ENCODE results near the gene UTF1. TPM values are rescaled to one million over a fixed set of nuclear protein-coding genes. Genes with fewer than 3 reads are reported as not detected.

Gene UTF1
- polyA plus RNA-seq, 1 donor from 2014 or later, result not detected

- H3K9me3 ChIP-seq (ENCODE audit: low read length), result no peaks in the 10 kb centered on the region
- no peak for TF ChIP-seq SMC3 (conservative IDR thresholded peaks at IDR 0.05; ENCODE audit: poor library complexity)
- TF ChIP-seq REST (IDR thresholded peaks at IDR 0.05; ENCODE audit: borderline replicate concordance), result no peak
- no peaks in the 10 kb centered on the region for H3K79me2 ChIP-seq (replicated peaks; ENCODE audit: insufficient read depth, low read length)
- H3K4me2 ChIP-seq (ENCODE audit: low read length), result no peak overlapping the region
- H3K36me3 ChIP-seq (ENCODE audit: insufficient read depth, low read length), result no peaks in the 10 kb centered on the region
- H3K9me2 ChIP-seq (ENCODE audit: insufficient read depth, low read length), result no peaks in the 10 kb centered on the region
- H3K9ac ChIP-seq (ENCODE audit: low read length), result no peak overlapping the region
- H2AFZ ChIP-seq (ENCODE audit: low read depth, low read length), result no peak overlapping the region
- H3K4me3 ChIP-seq (ENCODE audit: low read length), result no peak overlapping the region
- no peak overlapping the region for H3K27ac ChIP-seq (ENCODE audit: low read length)
- H4K20me1 ChIP-seq (ENCODE audit: insufficient read depth), result no peaks in the 10 kb centered on the region
- H3F3A ChIP-seq (ENCODE audit: insufficient read depth, low read length, poor library complexity, severe bottlenecking), result no peaks in the 10 kb centered on the region
- no peaks in the 10 kb centered on the region for H3K27me3 ChIP-seq (ENCODE audit: insufficient read depth, low read depth, low read length)
These were observed 43.5 kb upstream of the UTF1 start for GRCh38 chr10:133186416-133187090.

GRCh38 chr10:133187091-133187905 lies 42.7 kb upstream of the UTF1 start:
- H3K9me3 ChIP-seq (ENCODE audit: low read length), result no peaks in the 10 kb centered on the region
- no peaks in the 10 kb centered on the region for H4K20me1 ChIP-seq (ENCODE audit: insufficient read depth)
- no peak overlapping the region for H3K9ac ChIP-seq (ENCODE audit: low read length)
- no peak overlapping the region for H3K4me3 ChIP-seq (ENCODE audit: low read length)
- TF ChIP-seq MXI1 (conservative IDR thresholded peaks at IDR 0.05; ENCODE audit: poor library complexity, severe bottlenecking) (no peak), POLR2AphosphoS5 (IDR thresholded peaks at IDR 0.05) (no peak), RAD21 (conservative IDR thresholded peaks at IDR 0.05) (no peak), SMC3 (conservative IDR thresholded peaks at IDR 0.05; ENCODE audit: poor library complexity) (no peak), EP300 (conservative IDR thresholded peaks at IDR 0.05; ENCODE audit: poor library complexity, severe bottlenecking) (no peak), TAF1 (IDR thresholded peaks at IDR 0.05; ENCODE audit: low read depth) (no peak), EZH2 (IDR thresholded peaks at IDR 0.05; ENCODE audit: borderline replicate concordance, insufficient read depth, low read length, poor library complexity, severe bottlenecking) (no peak), CTCF (IDR thresholded peaks at IDR 0.05; ENCODE audit: poor library complexity, severe bottlenecking) (no peak), REST (IDR thresholded peaks at IDR 0.05; ENCODE audit: borderline replicate concordance) (no peak)
- no peaks in the 10 kb centered on the region for H3F3A ChIP-seq (ENCODE audit: insufficient read depth, low read length, poor library complexity, severe bottlenecking)
- no peak overlapping the region for H2AFZ ChIP-seq (ENCODE audit: low read depth, low read length)
- H3K36me3 ChIP-seq (ENCODE audit: insufficient read depth, low read length), result no peaks in the 10 kb centered on the region
- H3K79me2 ChIP-seq (replicated peaks; ENCODE audit: insufficient read depth, low read length), result no peaks in the 10 kb centered on the region
- no peak overlapping the region for H3K4me2 ChIP-seq (ENCODE audit: low read length)
- H3K9me2 ChIP-seq (ENCODE audit: insufficient read depth, low read length), result no peaks in the 10 kb centered on the region
- no peaks in the 10 kb centered on the region for H3K27me3 ChIP-seq (ENCODE audit: insufficient read depth, low read depth, low read length)
- H3K27ac ChIP-seq (ENCODE audit: low read length), result no peak overlapping the region
